Hepatocyte (in vitro differentiated cells): ENCODE results near the gene WFDC8. TPM values are rescaled to one million over a fixed set of nuclear protein-coding genes. Genes with fewer than 3 reads are reported as not detected.

Experiments
- DNase-seq: peaks from one replicate; pipeline ENCODE4 v3.0.0-alpha.2; 2016; ENCODE audit warnings: low spot score
- H2AFZ ChIP-seq: fragments of 200-600 bp; sonication (generic); 2 replicates; pipeline ENCODE4 v1.6.0; 2016; ENCODE audit warnings: antibody characterized with exemption, mild to moderate bottlenecking
- H3K27ac ChIP-seq: fragments of 200-600 bp; sonication (generic); 2 replicates; pipeline ENCODE4 v1.5.1; 2016; ENCODE audit warnings: mild to moderate bottlenecking
- H3K27me3 ChIP-seq: fragments of 200-600 bp; sonication (generic); 2 replicates; pipeline ENCODE4 v1.6.1; 2016
- H3K36me3 ChIP-seq: fragments of 200-600 bp; sonication (generic); replicated peaks from 2 replicates; pipeline ENCODE4 v1.5.1; 2016; ENCODE audit warnings: low read depth; ENCODE audit not compliant: insufficient read depth
- H3K4me1 ChIP-seq: fragments of 200-600 bp; sonication (generic); 2 replicates; pipeline ENCODE4 v1.5.1; 2016; ENCODE audit warnings: mild to moderate bottlenecking, moderate library complexity; ENCODE audit not compliant: insufficient read depth
- H3K4me2 ChIP-seq: fragments of 200-600 bp; sonication (generic); 2 replicates; pipeline ENCODE4 v1.6.0; 2016
- H3K4me3 ChIP-seq: fragments of 200-600 bp; sonication (generic); 2 replicates; pipeline ENCODE4 v1.5.1; 2016; ENCODE audit warnings: mild to moderate bottlenecking
- H3K79me2 ChIP-seq: fragments of 200-600 bp; sonication (generic); 2 replicates; pipeline ENCODE4 v1.6.0; 2017; ENCODE audit warnings: mild to moderate bottlenecking
- H3K9me2 ChIP-seq: fragments of 200-600 bp; sonication (generic); replicated peaks from 2 replicates; pipeline ENCODE4 v1.6.0; 2017; ENCODE audit warnings: mild to moderate bottlenecking; ENCODE audit not compliant: insufficient read depth
- H3K9me3 ChIP-seq: fragments of 200-600 bp; sonication (generic); 2 replicates; pipeline ENCODE4 v1.5.1; 2016; ENCODE audit warnings: low read depth, mild to moderate bottlenecking
- H4K20me1 ChIP-seq: fragments of 200-600 bp; sonication (generic); 2 replicates; pipeline ENCODE4 v1.6.0; 2016; ENCODE audit warnings: mild to moderate bottlenecking; ENCODE audit not compliant: insufficient read depth, poor library complexity, severe bottlenecking
- CTCF ChIP-seq: fragments of 200-600 bp; sonication (generic); IDR thresholded peaks from 2 replicates; pipeline ENCODE4 v1.5.1; 2016; ENCODE audit warnings: antibody characterized with exemption, mild to moderate bottlenecking; ENCODE audit not compliant: poor library complexity
- EZH2 ChIP-seq: fragments of 200-600 bp; sonication (generic); IDR thresholded peaks from 2 replicates; pipeline ENCODE4 v1.6.1; 2016; ENCODE audit warnings: antibody characterized with exemption, mild to moderate bottlenecking, borderline replicate concordance
- EZH2phosphoT487 ChIP-seq: fragments of 200-600 bp; sonication (generic); IDR thresholded peaks from one replicate; pipeline ENCODE4 v1.6.1; 2018; ENCODE audit warnings: antibody characterized with exemption, mild to moderate bottlenecking, low read depth, moderate library complexity; ENCODE audit not compliant: unreplicated experiment, severe bottlenecking
- WGBS: methylation state at CpG from one replicate; pipeline ENCODE4 v1.1.6; 2016; ENCODE audit warnings: low lambda C conversion rate; ENCODE audit errors: missing lambda C conversion rate; 5-methylcytosine and 5-hydroxymethylcytosine counted together
- polyA plus RNA-seq: library from polyadenylated mRNA; unstranded; fragments of >200 nt; fragmentation: Nextera tagmentation; extraction: Ambion mirVana; gene quantifications from 2 replicates; pipeline ENCODE4 v1.2.1, GENCODE V29; 2016
- total RNA-seq: library from RNA; depleted of rRNA; stranded (reverse); fragments of >200 nt; gene quantifications from 2 replicates; pipeline ENCODE4 v1.2.3, GENCODE V29; 2014

WFDC8 gene
- total and polyA plus RNA-seq, 2 experiments from 2014 or later, result not detected

- Histone ChIP-seq H3K4me2 (no peak within 1 kb of the TSS), H3K27ac (no peak within 1 kb of the TSS), H2AFZ (no peak within 1 kb of the TSS), H3K27me3 (no peaks in the 10 kb centered on the region), H3K9me2 (no peaks in the 10 kb centered on the region), H3K36me3 (no peaks in the 10 kb centered on the region), H4K20me1 (no peaks in the 10 kb centered on the region), H3K4me3 (no peak within 1 kb of the TSS), H3K4me1 (no peaks in the 10 kb centered on the region), H3K9me3 (no peaks in the 10 kb centered on the region), H3K79me2 (no peaks in the 10 kb centered on the region)
- TF ChIP-seq CTCF (no peak), EZH2 (no peak), EZH2phosphoT487 (no peak)
- 95% methylated on average over 6 of the region's 6 CpGs for WGBS
- no peak for DNase-seq
These were observed 31.8 kb downstream of the WFDC8 start, which contains the start of gene EPPIN for GRCh38 chr20:45547206-45547770. EPPIN (minus strand) TSS chr20:45547401; CDS start chr20:45547357, 44 bp downstream.

DNA sequence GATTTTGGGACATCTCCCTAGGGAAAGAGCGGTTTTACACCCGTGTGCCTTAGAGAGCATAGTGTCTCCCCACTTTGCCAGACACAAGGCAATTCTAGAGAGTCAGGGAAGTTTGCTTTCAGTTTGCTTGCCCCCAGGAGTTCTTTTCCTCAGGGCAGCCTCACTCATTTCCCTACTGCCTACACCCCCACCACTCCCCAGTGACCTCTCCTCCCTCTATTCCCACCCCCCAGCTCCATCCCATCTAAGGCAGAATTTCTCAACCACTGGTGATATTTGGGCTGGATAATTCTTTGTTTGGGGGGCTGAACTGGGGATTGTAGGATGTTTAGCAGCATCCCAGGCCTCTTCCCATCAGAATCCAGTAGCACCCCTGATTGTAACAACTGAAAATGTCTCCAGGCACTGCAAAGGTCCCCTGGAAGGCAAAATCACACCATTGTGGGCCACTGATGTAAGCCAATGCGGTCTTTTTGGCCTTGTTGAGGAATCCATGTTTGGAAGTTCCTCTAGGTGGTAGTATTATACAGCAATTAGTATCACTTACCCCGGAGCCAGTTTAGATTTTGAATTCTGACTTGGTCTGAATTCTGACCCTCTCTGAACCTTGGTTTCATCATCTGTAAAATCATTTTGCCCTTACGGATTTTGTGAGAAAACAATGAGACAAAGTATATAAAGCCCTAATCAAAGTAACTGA is 33.2 kb downstream of the WFDC8 start:
- no peak overlapping the region for H3K4me2 ChIP-seq
- H3K79me2 ChIP-seq, result no peaks in the 10 kb centered on the region
- H4K20me1 ChIP-seq, result no peaks in the 10 kb centered on the region
- DNase-seq, result peak; percentile 40
- H3K4me3 ChIP-seq, result no peak overlapping the region
- no peaks in the 10 kb centered on the region for H3K9me2 ChIP-seq
- H3K27ac ChIP-seq, result no peak overlapping the region
- H2AFZ ChIP-seq, result no peak overlapping the region
- H3K27me3 ChIP-seq, result no peaks in the 10 kb centered on the region
- H3K36me3 ChIP-seq, result no peaks in the 10 kb centered on the region
- TF ChIP-seq EZH2 (no peak), CTCF (peak; percentile 60)
- no peaks in the 10 kb centered on the region for H3K9me3 ChIP-seq
- H3K4me1 ChIP-seq, result no peaks in the 10 kb centered on the region
- 38% methylated on average over 5 of the region's 5 CpGs for WGBS

- Histone ChIP-seq H3K4me2 (no peak overlapping the region), H3K4me3 (no peak overlapping the region), H3K4me1 (no peaks in the 10 kb centered on the region), H2AFZ (no peak overlapping the region), H3K27ac (no peak overlapping the region), H3K36me3 (no peaks in the 10 kb centered on the region), H3K9me3 (no peaks in the 10 kb centered on the region), H3K79me2 (no peaks in the 10 kb centered on the region), H4K20me1 (no peaks in the 10 kb centered on the region), H3K27me3 (no peaks in the 10 kb centered on the region), H3K9me2 (no peaks in the 10 kb centered on the region)
- DNase-seq, result no peak
- TF ChIP-seq CTCF (no peak), EZH2 (no peak), EZH2phosphoT487 (no peak)
- 86% methylated on average over 3 of the region's 3 CpGs for WGBS
These were observed 33.7 kb downstream of the WFDC8 start for GRCh38 chr20:45545351-45545750.
